ENCODE results near the gene PIK3R5. TPM values are rescaled to one million over a fixed set of nuclear protein-coding genes. Genes with fewer than 3 reads are reported as not detected.

The PIK3R5 gene
- polyA plus RNA-seq, 4 donors = 0.59 to 2.1 (median 0.82) TPM

DNA sequence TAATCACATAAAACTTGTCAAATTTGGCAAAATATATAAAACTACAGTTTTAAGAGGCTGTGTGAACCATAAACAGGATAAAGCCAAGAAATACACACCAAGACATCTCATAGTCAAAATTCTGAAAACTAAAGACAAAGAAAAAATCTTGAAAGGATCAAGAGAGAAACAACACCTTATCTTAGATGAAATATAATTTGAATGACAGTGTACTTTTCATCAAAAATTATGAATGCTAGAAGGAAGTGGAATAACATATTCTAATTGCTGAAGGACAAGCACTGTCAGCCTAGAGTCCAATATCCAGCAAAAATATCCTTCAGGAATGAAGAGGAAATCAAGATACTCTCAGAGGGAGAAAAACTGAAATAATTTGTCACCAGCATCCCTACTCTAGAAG is 37.2 kb downstream of the PIK3R5 start:
- DNase-seq (ENCODE audit: low read depth in 4 of 4, low spot score in 3 of 4) = no peak

GRCh38 chr17:8927395-8927794 is 38.1 kb downstream of the PIK3R5 start:
- DNase-seq (ENCODE audit: low read depth in 4 of 4, low spot score in 3 of 4) = no peak

DNA sequence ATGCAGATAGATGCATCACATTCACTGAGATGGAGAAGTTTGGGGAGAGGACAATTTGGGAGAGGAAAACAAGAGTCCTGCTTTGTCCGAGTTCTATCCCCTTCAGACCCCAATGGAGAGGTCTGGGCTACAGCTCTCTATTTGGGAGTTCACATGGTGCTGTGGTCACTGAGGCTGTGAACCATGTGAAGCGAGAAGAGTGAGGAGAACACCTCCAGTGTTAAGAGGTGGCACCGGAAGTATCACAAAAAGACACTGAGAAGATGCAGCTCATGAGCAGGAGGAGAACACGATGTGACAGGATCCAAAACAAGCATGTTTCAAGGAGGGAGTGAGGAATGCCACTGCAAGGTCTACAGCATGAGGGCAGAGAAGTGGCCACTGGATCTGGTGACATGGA is 39.7 kb downstream of the PIK3R5 start:
- DNase-seq (ENCODE audit: low read depth in 4 of 4, low spot score in 3 of 4) = no peak

DNA sequence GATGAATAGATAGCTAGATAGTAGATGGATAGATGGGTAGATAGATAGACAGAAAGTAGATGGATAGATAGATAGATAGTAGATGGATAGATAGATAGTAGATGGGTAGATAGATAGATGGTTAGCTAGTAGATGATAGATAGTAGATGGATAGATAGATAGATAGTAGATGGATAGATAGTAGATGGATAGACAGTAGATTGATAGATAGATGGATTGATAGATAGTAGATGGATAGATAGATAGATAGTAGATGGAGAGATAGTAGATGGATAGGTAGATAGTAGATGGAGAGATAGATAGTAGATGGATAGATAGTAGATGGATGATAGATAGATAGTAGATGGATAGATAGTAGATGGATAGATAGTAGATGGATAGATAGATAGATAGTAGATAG is 40.4 kb downstream of the PIK3R5 start:
- no peak for DNase-seq (ENCODE audit: low read depth in 4 of 4, low spot score in 3 of 4)

DNA sequence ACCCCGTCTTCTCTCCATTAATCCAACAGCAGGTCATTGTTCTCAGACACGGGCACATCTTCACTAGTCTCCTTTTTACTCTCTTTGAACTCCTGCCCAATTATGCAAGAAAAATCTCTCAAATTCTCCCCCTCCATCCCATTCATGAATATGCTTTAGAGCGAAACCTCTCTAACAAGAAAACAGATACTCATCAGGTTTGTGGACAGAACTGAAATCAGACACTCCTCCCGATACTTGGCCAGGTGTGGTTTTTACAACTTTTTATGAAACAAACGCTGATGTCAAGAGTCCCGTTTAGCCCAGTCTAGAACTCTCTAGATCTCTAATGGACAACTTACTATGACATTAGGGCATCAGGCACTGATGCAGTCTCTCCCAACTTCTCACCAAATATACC is 40.9 kb downstream of the PIK3R5 start:
- no peak for DNase-seq (ENCODE audit: low read depth in 4 of 4, low spot score in 3 of 4)

DNA sequence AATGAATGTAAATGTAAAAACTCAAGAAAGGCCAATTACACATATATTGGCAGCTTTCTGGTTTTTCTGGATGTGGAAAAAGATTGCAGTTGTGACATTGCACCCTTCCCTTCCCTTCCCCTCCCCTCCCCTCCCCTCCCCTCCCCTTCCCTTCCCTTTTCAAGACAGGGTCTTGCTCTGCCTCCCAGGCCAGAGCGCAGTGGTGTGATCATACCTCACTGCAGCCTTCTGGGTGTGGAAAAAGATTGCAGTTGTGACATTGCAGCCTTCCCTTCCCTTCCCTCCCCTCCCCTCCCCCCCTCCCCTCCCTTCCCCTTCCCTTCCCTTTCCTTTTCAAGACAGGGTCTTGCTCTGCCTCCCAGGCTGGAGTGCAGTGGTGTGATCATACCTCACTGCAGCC is 41.7 kb downstream of the PIK3R5 start:
- DNase-seq (ENCODE audit: low read depth in 4 of 4, low spot score in 3 of 4) = no peak

DNA sequence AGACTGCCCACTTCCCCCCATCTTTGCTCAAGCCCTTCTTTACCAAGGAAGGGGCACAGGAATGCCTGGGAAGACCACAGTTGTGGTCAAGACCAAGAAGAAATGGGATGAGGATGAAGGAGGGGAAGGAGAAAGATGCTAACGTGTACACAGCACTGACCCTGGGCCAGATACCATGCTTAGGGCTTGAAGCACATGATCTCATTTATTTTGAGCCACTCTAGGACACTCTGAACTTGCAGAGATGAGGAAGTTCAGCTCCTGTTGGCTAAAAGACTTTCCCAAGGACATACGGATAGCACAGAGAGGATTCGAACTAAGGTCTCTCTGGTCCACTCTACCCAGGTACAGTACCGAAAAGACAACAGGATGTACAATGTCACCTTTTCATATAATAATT is 42.6 kb downstream of the PIK3R5 start:
- DNase-seq (ENCODE audit: low read depth in 4 of 4, low spot score in 3 of 4) = no peak

DNA sequence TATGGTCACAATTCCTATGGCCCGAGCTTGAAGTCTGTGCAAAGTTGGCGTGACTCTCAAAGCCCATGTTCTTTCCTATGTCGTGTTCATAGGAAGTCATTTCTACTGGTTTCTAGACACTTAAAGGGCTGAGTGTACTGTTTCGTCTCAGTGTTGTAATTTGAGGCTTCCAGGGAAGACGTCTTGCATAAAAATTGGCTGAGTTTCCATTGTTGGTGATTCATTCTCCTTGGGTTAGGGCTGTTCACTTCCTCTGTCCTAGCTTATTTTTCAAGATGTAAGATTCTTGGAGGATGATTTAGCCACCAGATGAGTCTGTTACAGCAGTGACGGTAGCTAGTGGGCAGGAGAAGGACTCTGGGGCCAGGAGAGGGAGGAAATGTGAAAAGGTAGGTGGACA is 43.1 kb downstream of the PIK3R5 start:
- no peak for DNase-seq (ENCODE audit: low read depth in 4 of 4, low spot score in 3 of 4)

DNA sequence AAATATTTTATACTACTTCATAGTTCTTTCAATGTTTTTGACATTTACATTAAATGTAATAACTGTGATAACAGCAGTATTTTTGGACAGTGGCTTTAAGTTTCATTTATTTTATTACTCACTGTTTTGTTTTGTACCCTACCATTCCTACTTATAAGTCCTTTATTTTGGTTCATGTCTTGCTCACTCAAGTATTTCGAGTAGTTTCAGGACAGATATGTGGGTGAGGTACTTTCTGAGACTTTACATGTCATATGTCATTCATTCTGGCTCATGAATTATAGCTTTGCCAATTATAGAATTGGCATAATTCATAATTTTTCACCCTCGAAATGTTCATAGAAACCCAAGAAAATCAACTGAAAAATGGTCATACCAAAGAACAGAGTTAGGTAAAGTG is 44.4 kb downstream of the PIK3R5 start:
- no peak for DNase-seq (ENCODE audit: low read depth in 4 of 4, low spot score in 3 of 4)

GRCh38 chr17:8918807-8919465 is 46.6 kb downstream of the PIK3R5 start:
- no peak for DNase-seq (ENCODE audit: low read depth in 4 of 4, low spot score in 3 of 4)

- DNase-seq (ENCODE audit: low read depth in 4 of 4, low spot score in 3 of 4) = no peak
Observed at GRCh38 chr17:8916466-8916865, 49.0 kb downstream of the PIK3R5 start.

- DNase-seq (ENCODE audit: low read depth in 4 of 4, low spot score in 3 of 4) = no peak
Observed at GRCh38 chr17:8914554-8914953, 51.0 kb downstream of the PIK3R5 start.

DNA sequence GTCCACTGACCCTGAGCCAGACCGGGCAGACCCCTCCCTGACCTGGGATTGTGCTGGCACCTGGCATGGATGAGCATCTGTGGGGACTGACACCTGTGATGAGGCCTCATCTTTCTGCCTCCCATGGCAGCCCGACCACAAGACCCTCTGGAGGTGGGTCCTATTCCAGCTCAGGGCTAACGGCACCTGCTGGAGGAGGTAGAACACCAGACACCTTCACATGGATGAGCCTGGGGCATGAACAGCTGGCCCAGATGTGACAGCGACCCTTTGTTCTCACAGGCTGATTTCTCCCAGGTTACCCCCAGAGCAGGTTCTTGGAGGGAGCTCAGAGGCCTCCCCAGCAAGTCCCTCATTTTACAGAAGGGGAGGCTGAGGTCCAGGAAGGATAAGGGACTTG is 51.6 kb downstream of the PIK3R5 start:
- no peak for DNase-seq (ENCODE audit: low read depth in 4 of 4, low spot score in 3 of 4)

GRCh38 chr17:8913091-8913490 is 52.4 kb downstream of the PIK3R5 start:
- DNase-seq (ENCODE audit: low read depth in 4 of 4, low spot score in 3 of 4) = no peak

GRCh38 chr17:8912084-8912981 is 53.2 kb downstream of the PIK3R5 start:
- no peak for DNase-seq (ENCODE audit: low read depth in 4 of 4, low spot score in 3 of 4)

DNA sequence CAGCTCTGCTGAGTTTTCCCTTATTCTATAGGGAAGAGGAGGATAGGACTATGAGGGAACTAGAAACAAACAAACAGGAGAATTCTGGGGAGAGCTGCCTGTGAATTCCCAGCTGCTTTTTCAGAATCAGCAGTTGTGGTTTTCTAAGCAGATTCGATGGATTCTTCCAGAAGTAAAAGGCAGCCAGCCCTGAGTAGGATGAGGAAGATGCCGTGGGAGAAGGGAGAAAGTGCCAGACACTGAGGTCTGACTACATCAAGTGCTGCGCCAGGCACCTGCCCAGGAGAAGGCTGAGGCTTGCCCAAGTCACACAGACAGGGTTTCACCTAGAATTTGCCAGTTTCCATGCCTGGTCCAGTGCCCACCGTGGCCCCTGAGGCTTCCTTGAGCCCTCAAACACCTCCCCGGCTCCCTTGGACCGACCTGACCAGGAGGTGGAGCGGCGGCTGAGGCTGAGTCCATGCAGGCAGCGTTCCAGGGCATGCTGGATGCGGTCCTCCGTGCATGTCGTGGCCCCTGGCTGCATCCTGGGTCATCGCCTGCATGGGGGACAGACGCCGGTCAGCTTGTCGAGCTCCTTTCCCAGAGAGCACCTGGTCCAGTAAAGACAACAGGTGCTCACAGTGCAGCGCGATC is 54.4 kb downstream of the PIK3R5 start:
- no peak for DNase-seq (ENCODE audit: low read depth in 4 of 4, low spot score in 3 of 4)

DNA sequence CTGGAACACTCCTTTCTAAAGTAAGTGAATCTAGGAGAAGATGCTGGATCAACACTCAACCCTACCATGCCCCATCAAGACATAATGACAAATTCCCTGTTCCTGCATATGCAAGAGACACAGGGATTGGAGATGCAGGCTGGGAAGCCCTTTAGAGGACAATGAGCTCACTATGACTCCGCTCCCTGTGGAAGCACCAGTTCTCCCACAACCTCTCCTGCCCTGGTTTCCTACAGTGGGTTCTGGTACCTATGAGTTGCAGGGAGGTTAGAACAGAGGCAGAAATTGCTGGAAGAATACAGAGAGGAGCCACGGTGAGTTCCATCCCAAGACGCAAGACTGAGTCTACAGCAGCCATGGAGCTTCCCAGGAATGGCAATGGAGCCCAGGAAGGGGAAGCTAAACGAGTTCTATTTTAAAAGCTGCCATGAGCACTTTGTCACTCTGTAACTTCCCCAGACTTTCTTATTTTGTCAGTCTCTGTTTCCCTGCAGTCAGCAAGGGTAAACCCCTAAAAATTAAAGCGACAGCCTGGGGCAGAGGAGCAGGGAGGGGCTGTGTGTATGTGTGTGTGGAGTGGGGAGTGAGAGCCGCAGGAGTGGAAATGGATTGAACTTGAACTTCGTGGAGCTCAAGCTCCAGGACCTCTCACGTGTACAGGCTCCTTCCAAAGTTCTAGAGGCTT is 55.8 kb downstream of the PIK3R5 start:
- DNase-seq (ENCODE audit: low read depth in 4 of 4, low spot score in 3 of 4) = no peak

DNA sequence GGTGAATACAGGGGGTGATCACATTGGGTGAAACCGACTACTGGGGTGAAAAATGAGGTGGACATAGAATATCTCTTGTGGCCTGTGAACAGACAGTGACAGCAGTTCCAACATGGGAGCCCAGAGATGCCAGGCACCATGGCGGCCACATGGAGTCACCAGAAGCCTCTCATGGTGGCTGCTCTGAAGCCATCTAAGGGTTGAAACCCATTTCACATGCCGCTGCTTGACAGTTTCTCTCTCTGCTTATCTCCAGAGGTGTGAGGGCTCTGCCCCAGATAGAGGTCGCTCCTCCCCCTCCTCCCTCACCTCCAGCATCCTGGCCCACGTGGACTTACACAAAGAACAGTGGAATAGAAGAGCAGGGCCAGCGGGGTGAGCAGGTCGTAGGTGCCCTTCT is 60.2 kb downstream of the PIK3R5 start:
- no peak for DNase-seq (ENCODE audit: low read depth in 4 of 4, low spot score in 3 of 4)

DNA sequence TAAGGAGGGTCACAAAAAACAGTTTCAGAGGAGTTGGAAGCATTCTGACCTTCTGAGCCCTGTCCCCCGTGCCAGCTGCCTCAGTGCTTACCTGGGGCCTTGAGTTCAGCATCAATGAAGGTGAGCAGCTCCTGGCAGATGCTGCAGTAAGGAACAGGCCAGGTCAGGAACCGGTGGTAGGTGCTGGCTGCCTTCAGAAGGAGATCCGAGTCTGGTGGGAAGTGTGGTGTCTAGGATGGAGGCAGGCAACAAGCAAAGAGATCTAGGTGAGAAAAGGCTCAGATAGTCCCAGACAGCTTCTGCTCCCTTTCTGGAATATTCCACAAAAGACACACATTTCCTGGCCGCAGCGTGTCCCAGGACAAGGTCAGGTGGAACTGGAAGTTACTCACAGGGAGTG is 60.8 kb downstream of the PIK3R5 start:
- DNase-seq (ENCODE audit: low read depth in 4 of 4, low spot score in 3 of 4) = no peak

DNA sequence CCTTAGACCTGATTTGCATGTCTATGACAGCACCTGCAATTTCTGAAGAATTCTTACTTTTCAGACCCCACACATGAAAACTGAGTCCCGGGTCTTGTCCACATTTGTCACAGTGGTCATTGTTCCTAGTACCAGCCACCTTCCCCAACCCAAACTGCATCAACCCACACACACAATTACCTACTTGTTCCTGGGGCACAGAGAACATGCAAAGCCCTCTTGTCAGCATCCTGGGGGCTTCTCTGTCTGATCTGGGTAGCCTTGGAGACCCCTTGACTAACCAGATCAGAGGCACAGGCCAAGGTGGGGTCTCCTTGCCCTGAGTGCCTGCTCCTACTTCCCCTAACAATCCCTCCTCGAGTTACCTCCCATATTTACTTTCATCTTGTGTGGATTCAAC is 61.3 kb downstream of the PIK3R5 start:
- DNase-seq (ENCODE audit: low read depth in 4 of 4, low spot score in 3 of 4) = no peak

Data from left renal pelvis (tissue), 4 donors.